Measurements from ENCODE around the gene IL37.

Gene IL37

GRCh38 chr2:112960230-112960825, 49.4 kb downstream of the IL37 start:
- DNase-seq (ENCODE audit: low read depth): no peak

- no peak for DNase-seq (ENCODE audit: low read depth)
Measured at GRCh38 chr2:112962308-112963175, 51.6 kb downstream of the IL37 start.

- DNase-seq (ENCODE audit: low read depth): no peak
Measured at GRCh38 chr2:112967023-112967422, 56.1 kb downstream of the IL37 start.

All from stimulated activated CD8-positive, alpha-beta memory T cell treated with anti-CD3 and anti-CD28 coated beads, Interleukin-15, amount 100 ng/mL, for 1 hour (primary cell).